ENCODE data around the gene SLAMF8. TPM values are rescaled to one million over a fixed set of nuclear protein-coding genes. Genes with fewer than 3 reads are reported as not detected.

The SLAMF8 gene
- total and polyA plus RNA-seq, 2 donors (not counting 1 experiment from before 2014, with no cell fraction given), result 0.54 TPM; not detected in 1

GRCh38 chr1:159879136-159879535 lies 52.5 kb downstream of the SLAMF8 start:
- CTCF ChIA-PET, result interaction anchor here (0.6 to 4.2 kb wide), 5 partner anchors 12 to 80 kb away, joined by 3 to 16 read pairs (median 5); no protein-coding TSS in a partner anchor
- H3K27ac Mint-ChIP-seq, result no peak overlapping the region
- H3K4me3 Mint-ChIP-seq, result no peak overlapping the region
- ATAC-seq (ENCODE audit: low read depth), result no peak
- 100% methylated on average over 1 of the region's 3 CpGs for WGBS (ENCODE audit: insufficient coverage)
- no peaks in the 10 kb centered on the region for H3K9me3 ChIP-seq (ENCODE audit: control extremely low read depth in 1 of 3, control insufficient read depth in 2 of 3, insufficient read depth in 1 of 3, low read length in 2 of 3)
- H3K9me3 Mint-ChIP-seq (ENCODE audit: insufficient read depth), result no peaks in the 10 kb centered on the region
- H3K9ac ChIP-seq (ENCODE audit: low read length), result no peak overlapping the region
- H3K36me3 ChIP-seq (replicated peaks in 1 of 2; ENCODE audit: control extremely low read depth in 1 of 2, control insufficient read depth in 1 of 2, extremely low read depth in 1 of 2, insufficient read depth in 2 of 2, low read length in 1 of 2), result no peaks in the 10 kb centered on the region
- no peak for TF ChIP-seq EZH2 (IDR thresholded peaks at IDR 0.05; ENCODE audit: borderline replicate concordance, insufficient read depth, low read depth, low read length, poor library complexity, severe bottlenecking)
- TF ChIP-seq, protein P1, sequence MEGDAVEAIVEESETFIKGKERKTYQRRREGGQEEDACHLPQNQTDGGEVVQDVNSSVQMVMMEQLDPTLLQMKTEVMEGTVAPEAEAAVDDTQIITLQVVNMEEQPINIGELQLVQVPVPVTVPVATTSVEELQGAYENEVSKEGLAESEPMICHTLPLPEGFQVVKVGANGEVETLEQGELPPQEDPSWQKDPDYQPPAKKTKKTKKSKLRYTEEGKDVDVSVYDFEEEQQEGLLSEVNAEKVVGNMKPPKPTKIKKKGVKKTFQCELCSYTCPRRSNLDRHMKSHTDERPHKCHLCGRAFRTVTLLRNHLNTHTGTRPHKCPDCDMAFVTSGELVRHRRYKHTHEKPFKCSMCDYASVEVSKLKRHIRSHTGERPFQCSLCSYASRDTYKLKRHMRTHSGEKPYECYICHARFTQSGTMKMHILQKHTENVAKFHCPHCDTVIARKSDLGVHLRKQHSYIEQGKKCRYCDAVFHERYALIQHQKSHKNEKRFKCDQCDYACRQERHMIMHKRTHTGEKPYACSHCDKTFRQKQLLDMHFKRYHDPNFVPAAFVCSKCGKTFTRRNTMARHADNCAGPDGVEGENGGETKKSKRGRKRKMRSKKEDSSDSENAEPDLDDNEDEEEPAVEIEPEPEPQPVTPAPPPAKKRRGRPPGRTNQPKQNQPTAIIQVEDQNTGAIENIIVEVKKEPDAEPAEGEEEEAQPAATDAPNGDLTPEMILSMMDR (IDR thresholded peaks at IDR 0.05), result no peak
- H3K4me2 ChIP-seq (replicated peaks; ENCODE audit: low read depth, low read length, poor library complexity, severe bottlenecking), result no peak overlapping the region
- no peak overlapping the region for H3K4me3 ChIP-seq (ENCODE audit: control extremely low read depth in 1 of 5, extremely low read depth in 1 of 5, insufficient read depth in 1 of 5, low read depth in 2 of 5, low read length in 4 of 5)
- H4K20me1 ChIP-seq (ENCODE audit: control insufficient read depth, insufficient read depth, low read length, poor library complexity, severe bottlenecking), result no peaks in the 10 kb centered on the region
- no peaks in the 10 kb centered on the region for H3K4me1 Mint-ChIP-seq
- H3K79me2 ChIP-seq (ENCODE audit: control insufficient read depth, insufficient read depth, low read length), result no peaks in the 10 kb centered on the region
- H3K4me1 ChIP-seq (ENCODE audit: control insufficient read depth in 2 of 2, insufficient read depth in 2 of 2, low read length in 2 of 2), result no peaks in the 10 kb centered on the region
- no peak overlapping the region for H3K27ac ChIP-seq (ENCODE audit: low read length in 2 of 2)
- H3K27me3 Mint-ChIP-seq, result no peaks in the 10 kb centered on the region
- POLR2A ChIA-PET, result no interaction called here
- H3K27me3 ChIP-seq (replicated peaks in 1 of 4; ENCODE audit: control extremely low read depth in 1 of 4, control insufficient read depth in 3 of 4, insufficient read depth in 4 of 4, low read length in 3 of 4), result no peaks in the 10 kb centered on the region
- DNase-seq, result no peak
- intact Hi-C loops (cut with micrococcal nuclease), result no loop called here
- H2AFZ ChIP-seq (ENCODE audit: insufficient read depth, low read depth, low read length, poor library complexity, severe bottlenecking), result no peak overlapping the region

DNA sequence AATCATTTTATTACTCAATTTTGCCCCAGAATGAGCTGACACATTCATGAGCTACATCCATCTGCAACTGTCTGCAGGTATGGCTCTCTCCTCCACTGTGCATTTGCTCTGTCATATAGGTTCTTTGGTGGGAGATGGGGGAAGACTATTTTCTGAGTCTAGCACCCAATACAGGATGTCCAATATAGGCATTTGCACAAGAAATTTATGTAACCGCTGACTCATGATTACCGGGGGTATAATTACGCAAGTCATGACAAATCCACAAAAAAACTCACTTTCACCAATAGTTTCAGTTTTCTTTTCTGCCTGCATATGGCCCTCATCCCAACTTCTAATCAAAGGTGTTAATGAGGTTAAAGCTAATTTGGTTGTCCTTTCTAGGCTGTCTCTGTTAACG lies 53.3 kb downstream of the SLAMF8 start:
- Histone ChIP-seq H3K27me3 (replicated peaks in 1 of 4; ENCODE audit: control extremely low read depth in 1 of 4, control insufficient read depth in 3 of 4, insufficient read depth in 4 of 4, low read length in 3 of 4) (no peaks in the 10 kb centered on the region), H3K36me3 (replicated peaks in 1 of 2; ENCODE audit: control extremely low read depth in 1 of 2, control insufficient read depth in 1 of 2, extremely low read depth in 1 of 2, insufficient read depth in 2 of 2, low read length in 1 of 2) (no peaks in the 10 kb centered on the region), H3K4me3 (ENCODE audit: control extremely low read depth in 1 of 5, extremely low read depth in 1 of 5, insufficient read depth in 1 of 5, low read depth in 2 of 5, low read length in 4 of 5) (no peak overlapping the region), H3K9me3 (ENCODE audit: control extremely low read depth in 1 of 3, control insufficient read depth in 2 of 3, insufficient read depth in 1 of 3, low read length in 2 of 3) (no peaks in the 10 kb centered on the region), H4K20me1 (ENCODE audit: control insufficient read depth, insufficient read depth, low read length, poor library complexity, severe bottlenecking) (no peaks in the 10 kb centered on the region), H3K79me2 (ENCODE audit: control insufficient read depth, insufficient read depth, low read length) (no peaks in the 10 kb centered on the region), H3K4me1 (ENCODE audit: control insufficient read depth in 2 of 2, insufficient read depth in 2 of 2, low read length in 2 of 2) (no peaks in the 10 kb centered on the region), H2AFZ (ENCODE audit: insufficient read depth, low read depth, low read length, poor library complexity, severe bottlenecking) (no peak overlapping the region), H3K27ac (ENCODE audit: low read length in 2 of 2) (no peak overlapping the region), H3K9ac (ENCODE audit: low read length) (no peak overlapping the region), H3K4me2 (replicated peaks; ENCODE audit: low read depth, low read length, poor library complexity, severe bottlenecking) (no peak overlapping the region)
- Mint-ChIP-seq H3K4me1 (no peaks in the 10 kb centered on the region), H3K27ac (no peak overlapping the region), H3K27me3 (no peaks in the 10 kb centered on the region), H3K4me3 (no peak overlapping the region), H3K9me3 (ENCODE audit: insufficient read depth) (no peaks in the 10 kb centered on the region)
- ChIA-PET CTCF (interaction anchor here (0.8 to 4.2 kb wide), 5 partner anchors 10 to 90 kb away, joined by 3 to 16 read pairs (median 3); no protein-coding TSS in a partner anchor), POLR2A (no interaction called here)
- intact Hi-C loops (cut with micrococcal nuclease), result no loop called here
- ATAC-seq (ENCODE audit: low read depth), result no peak
- no peak for DNase-seq
- TF ChIP-seq, protein P1 (IDR thresholded peaks at IDR 0.05), result no peak
- TF ChIP-seq EZH2 (IDR thresholded peaks at IDR 0.05; ENCODE audit: borderline replicate concordance, insufficient read depth, low read depth, low read length, poor library complexity, severe bottlenecking), result no peak
- WGBS (ENCODE audit: insufficient coverage), result no CpG with 5 or more reads among the region's 4 CpGs
